Epidermal melanocyte (primary cell): ENCODE data around the gene FRRS1.
"Not testable (repeated sequence)": the region's sequence is repeated elsewhere in the genome, so short reads cannot be mapped to it uniquely, and the experiment has no call there.

ENCODE experiments used
- DNase-seq: peaks from one replicate; pipeline ENCODE4 v3.0.0; 2011; ENCODE audit warnings: low spot score; ENCODE audit not compliant: insufficient read length

Gene FRRS1, protein sequence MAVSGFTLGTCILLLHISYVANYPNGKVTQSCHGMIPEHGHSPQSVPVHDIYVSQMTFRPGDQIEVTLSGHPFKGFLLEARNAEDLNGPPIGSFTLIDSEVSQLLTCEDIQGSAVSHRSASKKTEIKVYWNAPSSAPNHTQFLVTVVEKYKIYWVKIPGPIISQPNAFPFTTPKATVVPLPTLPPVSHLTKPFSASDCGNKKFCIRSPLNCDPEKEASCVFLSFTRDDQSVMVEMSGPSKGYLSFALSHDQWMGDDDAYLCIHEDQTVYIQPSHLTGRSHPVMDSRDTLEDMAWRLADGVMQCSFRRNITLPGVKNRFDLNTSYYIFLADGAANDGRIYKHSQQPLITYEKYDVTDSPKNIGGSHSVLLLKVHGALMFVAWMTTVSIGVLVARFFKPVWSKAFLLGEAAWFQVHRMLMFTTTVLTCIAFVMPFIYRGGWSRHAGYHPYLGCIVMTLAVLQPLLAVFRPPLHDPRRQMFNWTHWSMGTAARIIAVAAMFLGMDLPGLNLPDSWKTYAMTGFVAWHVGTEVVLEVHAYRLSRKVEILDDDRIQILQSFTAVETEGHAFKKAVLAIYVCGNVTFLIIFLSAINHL

DNA sequence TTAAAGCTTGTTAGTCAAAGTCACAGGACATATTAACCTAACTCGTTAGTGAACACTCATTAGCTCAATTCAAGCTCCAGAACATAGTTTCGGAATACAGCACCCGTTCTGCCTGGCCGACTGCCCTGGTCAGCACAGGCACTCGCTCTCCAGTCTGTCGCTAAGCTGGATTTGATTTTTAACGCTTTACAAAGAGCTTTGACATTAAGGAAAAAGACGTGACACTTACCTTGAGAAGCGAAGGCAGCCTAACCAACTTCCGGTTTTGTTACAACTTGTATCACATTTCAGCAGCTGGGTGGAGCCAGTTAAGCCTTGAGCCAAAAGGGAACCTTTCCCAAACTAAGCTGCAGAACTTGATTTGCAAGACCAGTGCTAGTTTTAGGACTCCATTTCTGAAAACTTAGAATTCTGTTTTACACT is at the start of gene FRRS1:
Gene FRRS1, minus strand, starts transcription at position 258 of the 423 bp plus-strand sequence. CDS start 17,867 bp downstream, outside the sequence.
- DNase-seq = peak; percentile 23

DNA sequence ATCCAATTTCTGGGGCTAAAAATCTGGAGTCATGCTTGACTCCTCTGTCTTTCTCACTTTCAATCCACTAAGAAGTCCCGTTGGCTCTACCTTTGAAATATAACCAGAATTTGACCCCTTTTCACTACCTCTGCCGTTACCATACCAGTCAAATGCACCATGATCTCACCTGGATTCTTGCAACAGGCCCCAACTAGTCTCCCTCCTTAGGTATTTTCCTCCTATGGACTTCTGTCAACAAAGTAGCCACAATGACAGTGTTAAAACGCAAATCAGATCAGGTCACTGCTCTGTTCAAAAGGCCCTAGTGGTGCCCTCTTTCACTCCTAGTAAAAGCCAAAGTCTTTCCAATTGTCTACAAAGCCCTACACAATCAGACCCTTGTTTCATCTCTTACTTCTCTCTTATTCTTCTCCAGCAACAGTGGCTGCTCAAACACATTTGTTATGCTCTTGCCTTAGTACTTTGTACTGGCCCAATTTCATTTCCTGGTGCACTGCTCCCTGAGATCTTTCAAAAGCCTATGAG is 48.0 kb upstream of the FRRS1 start:
- no peak for DNase-seq

DNA sequence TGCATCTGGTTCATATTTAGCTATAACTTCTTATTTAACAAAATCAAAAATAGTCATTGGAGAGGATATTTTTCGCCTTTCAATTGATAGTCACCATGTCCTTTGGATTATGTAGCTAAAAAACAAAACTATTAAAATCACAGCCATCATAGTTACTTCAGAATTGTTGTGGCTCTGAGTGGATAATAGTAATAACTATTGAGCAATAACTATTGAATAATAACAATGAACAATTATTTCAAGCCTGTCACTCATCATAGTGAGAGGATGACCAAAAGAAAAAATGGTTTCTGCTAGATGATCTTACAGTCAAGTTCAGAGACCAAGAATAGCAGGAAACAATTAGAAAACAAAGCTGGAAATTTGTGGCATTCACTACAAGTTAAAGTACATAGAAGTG is 45.3 kb upstream of the FRRS1 start:
- no peak for DNase-seq

DNA sequence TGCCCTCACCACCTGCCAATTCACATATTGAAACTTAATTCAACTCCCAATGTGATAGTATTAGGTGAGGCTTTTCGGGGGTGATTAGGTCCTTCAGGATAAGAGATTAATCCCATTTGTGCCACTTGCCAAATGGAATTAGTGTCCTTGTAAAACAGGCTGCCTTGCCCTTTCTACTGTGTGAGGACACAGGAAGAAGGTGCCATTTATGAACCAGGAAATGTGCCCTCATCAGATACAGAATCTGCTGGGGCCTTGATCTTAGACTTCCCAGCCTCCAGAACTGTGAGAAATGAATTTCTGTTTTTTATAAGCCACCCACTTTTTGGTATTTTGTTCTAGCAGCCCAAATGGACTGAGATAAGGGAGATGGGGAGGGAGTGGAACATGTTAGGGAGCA is 44.6 kb upstream of the FRRS1 start:
- DNase-seq = no peak

DNA sequence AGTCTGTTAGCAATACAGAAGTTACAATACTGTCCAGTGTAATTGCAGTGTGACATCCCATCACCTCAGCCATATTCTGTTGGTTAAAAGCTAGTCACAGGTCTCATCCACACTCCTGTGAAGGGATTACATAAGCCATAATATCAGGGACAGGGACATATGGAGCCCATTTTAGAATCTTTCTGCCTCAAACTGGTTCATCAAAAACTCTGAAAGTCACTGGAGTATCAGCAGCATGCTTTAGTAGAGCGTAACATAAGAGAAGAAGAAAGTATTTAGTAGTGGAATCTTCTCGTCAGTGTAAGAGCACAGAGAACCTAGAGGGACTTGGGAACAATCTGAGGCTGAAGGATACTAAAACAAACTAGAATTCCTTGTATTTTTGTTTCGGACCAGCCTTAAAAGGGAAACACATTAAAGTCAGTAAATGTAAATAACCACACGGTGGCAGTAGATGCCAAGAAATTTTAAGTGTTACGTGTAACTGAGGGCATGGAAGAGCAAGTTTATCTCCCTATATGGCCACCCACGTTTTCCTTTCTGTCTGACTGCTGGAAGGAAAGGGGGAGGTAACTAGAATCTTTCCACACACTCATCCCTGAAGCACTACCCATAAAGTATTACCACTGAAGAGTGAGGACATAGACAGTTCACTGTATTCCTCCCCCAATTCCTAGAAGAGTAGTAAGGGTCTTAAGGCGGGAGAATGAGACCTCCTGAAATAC is 42.1 kb upstream of the FRRS1 start:
- peak; percentile 77 for DNase-seq

DNA sequence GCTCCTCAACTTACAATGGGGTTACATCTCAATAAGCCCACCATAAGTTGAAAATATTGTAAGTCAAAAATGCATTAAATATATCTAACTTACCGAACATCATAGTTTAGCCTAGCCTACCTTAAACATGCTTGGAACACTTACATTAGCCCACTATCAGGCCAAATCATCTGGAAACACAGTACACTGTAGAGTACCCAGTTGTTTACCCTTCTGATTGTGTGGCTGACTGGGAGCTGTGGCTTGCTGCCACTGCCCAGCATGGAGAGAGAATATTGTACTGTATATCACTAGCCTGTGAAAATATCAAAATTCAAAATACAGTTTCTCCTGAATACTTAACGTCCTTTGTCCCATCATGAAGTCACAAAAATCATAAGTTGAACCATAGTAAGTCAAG is 40.4 kb upstream of the FRRS1 start:
- DNase-seq = no peak

DNA sequence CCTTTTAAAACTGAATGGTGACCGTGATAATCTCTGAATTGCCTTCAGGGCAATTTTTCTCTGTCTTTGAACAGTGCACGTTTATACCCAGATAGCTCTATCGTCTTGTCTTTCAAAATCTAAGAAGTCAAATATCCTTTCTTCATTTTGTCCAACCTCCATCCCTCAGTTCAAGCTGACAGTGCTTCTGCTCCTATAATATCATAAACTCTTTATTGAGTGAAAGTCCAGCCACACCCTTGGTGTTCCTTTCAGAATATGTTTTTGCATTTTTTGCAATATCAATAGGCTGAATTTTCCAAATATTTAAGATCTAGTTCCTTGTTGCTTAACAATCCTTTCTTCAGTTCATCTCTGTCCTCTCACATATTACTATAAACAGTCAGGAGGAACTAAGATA is 35.1 kb upstream of the FRRS1 start:
- no peak for DNase-seq

DNA sequence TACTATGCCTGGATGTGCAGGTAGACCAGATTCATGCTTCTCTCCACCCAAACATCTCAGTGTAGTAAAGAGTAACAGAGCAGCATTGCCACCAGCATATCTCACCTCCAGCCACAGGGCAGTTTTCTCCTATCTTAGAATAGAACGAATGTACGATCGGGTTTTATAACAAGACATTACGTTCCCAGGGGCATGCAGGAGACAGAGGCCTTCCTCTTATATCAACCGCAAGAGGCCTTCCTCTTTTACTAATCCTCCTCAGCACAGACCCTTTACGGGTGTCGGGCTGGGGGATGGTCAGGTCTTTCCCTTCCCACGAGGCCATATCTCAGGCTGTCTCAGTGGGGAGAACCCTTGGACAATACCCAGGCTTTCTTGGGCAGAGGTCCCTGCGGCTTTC is 27.4 kb upstream of the FRRS1 start:
- DNase-seq = not testable (repeated sequence)

DNA sequence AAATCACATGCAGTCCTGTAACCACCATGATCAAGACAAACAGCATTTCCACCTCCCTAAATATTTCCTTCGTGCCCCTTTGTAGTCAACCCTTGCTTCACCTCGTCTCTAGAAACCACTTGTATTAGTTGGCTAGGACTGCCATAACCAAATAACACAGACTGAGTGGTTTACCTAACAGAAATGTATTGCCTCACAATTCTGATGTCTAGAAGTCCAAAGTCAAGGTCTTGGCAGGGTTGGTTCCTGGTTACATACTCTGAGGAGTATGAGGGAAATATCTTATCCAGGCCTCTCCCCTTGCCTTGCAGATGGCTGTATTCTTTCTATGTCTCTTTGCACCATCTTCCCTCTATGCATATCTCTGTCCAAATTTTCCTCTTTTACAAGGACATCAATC is 23.3 kb upstream of the FRRS1 start:
- DNase-seq = no peak

DNA sequence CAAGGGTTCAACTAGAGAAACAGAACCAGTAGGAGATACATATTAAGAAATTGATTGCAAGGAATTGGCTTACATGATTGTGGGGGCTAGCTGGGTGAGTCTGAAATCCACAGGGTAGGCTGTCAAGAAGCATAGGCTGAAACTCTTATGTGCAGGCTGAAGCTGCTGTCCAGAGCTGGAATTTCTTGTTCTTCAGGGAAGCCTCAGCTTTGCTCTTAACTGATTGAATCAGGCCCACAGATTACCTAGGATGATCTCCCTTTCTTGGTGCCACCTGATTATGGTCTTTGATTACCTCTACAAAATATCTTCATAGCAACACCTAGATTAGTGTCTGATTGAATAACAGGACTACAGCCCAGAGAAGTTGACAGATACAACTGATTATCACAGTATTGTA is 22.5 kb upstream of the FRRS1 start:
- no peak for DNase-seq

DNA sequence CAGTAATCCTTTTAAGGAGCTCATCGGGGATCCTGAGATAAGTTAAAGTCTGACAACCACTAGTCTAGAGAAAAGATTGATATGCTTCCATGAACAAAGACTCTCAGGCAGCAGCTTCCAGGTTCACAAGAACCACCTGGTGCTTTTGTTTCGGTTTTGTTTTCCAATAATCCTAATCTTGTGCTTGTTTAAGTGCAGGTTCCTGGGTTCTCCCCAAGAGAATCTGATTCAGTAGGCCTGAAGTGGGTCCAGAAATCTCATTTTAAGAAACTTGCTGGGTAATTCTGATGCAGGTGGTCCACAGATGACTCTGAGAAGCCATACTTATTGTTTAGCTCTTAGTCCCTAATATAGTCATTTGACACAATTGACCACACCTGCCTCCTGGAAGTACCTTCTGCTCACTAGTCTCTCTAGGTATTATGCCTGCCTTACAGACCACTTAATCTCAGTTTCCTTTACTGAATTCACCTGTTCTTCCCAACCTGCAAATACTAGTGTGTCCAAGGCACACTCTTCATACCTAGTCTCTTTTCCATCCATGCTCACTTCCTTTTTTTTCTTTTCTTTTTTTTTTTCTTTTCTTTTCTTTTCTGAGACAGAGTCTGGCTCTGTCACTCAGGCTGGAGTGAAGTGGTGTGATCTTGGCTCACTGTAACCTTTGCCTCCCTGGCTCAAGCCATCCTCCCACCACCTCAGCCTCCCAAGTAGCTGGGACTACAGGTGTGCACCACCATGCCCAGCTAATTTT is 20.5 kb upstream of the FRRS1 start:
- no peak for DNase-seq

DNA sequence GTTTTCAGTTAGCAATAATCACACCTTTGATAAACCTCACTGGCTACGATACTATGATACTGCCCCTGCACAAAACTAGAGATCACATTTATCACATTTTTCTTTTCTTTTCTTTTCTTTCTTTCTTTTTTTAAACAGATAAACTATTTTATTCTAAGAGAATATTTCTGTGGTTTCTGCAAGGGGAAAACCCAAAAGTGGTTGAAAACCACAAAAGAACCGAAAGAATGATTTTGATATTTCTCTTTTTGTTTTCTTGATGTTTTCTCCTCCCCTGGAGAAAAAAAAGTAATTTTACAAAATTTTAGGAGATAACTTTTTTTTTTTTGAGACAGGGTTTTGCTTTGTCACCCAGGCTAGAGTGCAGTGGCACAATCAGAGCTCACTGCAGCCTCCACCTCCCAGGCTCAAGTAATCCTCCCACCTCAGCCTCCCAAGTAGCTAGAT is 18.4 kb upstream of the FRRS1 start:
- DNase-seq = no peak

DNA sequence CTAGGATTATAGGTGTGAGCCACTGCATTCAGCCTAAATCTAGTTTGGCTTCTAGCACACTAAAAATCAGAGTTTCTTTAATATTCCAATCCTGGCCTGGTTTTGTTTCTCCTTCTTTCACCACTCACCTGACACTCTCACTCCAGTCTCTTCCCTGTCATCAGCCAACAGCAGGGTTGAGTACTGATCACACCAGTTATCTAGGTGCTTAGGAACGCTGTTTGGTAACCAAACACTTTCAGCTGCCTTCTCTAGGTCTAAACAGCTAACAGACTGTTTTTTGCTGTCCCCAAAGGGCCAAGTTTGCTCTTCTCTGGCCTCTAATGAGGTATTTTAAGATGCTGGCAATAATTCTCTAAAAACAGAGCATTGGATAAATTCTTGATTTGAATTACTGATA is 17.7 kb upstream of the FRRS1 start:
- no peak for DNase-seq

DNA sequence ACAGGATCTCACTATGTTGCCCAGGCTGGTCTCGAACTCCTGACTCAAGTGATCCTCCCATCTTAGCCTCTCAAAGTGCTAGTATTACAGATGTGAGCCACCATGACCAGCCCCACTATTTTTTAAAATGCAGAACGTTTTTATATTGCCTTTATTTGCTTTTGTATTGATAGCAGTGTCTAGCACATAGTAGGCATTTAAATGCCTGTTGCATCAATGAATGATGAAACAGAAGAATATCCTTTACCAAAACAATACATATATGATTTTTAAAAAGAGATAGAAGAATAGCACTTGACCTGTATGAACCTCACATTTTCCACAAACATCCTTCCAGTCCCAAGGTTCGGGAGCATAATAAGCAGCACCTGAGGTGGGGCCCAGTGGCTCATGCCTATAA is 16.5 kb upstream of the FRRS1 start:
- DNase-seq = no peak

DNA sequence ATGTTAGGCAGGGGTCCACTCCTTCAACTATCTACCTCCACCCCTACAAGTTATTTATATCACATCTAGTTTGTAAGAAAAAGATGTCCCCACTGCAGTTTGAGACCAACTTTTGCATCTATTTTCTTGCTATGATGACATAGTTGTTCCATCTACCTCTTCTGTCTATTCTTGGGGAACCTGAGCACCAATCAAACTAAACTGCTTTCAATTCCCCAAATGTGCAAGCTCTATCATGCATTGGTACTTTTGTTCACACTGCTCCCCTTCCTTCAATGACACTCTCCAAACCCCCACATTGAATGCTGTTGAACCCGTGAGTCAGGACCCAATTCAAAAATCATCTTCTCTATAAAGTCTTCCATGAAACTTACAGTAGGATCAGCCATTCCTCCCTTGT is 16.0 kb upstream of the FRRS1 start:
- DNase-seq = no peak

DNA sequence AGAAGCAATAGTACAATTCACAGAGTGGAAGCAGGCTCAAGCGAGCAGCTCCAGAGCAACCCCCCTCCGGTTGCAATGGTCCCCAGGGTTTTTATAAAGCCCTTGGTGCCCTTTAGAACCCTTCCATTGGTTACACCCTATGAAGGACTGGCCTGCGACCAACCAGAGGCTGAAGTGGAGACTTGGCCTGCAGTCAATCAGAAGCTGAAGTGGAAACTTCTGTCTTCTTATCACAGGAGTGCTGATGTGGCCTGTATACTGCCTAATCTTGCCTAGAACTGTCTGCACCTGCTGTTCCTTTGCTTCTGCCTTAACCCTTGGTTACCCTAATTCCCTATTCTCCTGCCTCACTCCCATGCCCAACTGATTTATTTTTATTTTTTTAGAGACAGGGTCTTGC is 15.4 kb upstream of the FRRS1 start:
- no peak for DNase-seq

DNA sequence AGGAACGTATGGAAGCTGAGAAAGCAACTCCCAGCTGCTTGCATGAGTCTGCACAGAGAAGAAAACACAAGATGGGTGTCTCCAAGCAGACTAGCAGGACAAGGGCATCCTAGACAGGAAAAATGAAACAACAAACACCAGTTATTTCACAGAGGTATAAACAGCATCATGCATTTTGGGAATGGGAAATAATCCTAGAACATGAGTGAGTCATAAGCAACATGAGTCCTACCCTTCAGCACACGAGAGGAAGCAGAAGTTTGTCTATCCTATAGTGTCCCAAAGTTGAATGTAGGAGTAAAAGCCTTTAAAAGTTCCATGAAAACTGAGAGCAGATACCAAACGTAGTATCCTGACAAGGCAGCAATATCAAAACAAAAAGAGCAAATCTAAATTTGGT is 11.3 kb upstream of the FRRS1 start:
- DNase-seq = no peak

DNA sequence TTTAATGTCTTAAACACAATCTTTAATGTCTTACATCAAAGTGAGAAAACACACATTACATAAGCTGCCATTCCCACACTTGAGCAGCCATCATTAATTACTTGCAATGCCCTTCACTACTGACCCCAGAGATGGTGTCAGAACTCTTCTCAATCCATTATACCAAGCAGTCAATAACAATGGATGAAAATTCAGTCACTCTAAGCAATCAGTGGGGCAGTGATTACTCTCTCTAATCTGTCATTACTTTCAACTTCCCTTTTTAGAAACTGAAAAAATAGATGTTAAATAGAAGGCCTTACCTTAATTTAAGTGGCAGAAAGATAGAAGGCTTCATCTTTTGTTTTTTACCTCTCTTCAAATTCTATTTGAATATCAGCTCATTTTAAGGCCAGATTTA is 9.7 kb upstream of the FRRS1 start:
- DNase-seq = no peak

DNA sequence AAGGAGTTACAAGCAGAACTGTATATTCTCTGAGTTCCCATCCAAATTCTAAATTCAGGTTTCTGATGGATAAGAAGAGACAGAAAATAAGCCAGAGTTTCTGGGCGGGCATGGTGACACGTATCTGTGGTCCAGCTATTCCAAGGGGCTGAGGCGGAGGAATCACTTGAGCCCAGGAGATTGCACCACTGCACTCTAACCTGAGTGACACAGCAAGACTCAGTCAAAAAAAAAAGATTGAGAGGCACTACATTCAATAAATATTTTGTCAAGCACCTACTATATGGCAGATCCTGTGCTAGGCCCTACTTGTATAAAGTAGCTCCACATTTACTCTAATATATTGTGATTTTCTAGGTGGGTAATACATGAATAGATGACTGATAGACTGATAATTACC is 6.4 kb upstream of the FRRS1 start:
- DNase-seq = no peak

DNA sequence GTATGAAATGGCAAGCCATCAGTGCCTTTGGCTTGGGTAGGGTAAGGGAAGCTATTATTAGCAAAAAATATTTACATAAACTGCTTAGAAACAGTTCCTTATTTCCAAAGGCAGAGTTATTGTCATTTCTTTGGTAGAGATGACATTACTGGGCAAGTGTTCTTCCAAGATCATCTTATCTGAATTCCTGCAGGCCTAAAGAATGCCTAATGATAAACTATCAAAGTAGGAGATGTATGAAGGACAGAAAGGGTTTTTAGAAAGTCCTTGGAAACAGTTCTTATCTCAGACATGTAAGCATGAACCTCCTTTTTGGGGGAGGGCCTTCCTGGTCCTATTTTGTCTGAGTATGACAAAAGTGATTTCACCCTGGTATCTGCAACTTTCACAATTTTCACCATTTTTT is 5.1 kb upstream of the FRRS1 start:
- DNase-seq = no peak

DNA sequence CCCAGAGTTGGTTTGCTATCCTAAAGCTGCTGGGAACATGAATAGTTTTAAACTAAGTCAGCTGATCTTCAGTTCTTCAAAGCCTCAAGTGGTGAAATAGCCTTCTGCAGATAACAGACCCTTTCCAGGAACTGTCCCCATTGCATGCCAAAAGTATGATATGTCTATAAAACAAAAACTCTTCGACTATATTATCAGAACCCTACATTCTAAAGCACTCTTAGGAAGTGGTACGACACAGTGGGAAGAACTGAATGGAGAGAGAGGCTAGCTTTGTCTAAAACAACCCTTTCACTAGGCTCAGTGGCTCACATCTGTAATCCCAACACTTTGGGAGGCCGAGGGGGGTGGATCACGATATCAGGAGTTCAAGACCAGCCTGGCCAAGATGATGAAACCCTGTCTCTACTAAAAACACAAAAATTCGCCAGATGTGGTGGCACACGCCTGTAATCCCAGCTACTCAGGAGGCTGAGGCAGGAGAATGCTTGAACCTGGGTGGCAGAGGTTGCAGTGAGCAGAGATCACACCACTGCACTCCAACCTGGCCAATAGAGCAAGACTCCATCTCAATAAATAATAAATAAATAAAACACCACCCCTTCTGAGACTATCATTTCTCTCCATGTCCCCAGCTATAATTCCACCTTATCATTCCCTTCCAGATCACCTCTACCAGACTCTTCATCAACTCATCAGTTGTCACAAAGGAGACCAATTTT is 2.2 kb upstream of the FRRS1 start:
- DNase-seq = no peak
